OCI-LY7 (cell line): ENCODE results near the gene FAM187B.

Experiments
- EZH2phosphoT487 ChIP-seq: fragments of 200-600 bp; sonication (generic); IDR thresholded peaks from 2 replicates; pipeline ENCODE4 v1.6.1; 2018; ENCODE audit warnings: low read depth, borderline replicate concordance, mild to moderate bottlenecking, mixed run types, antibody characterized with exemption, low read length, moderate library complexity, mixed read lengths
- TF ChIP-seq, protein P1 (sequence below): fragments of 200-600 bp; sonication (generic); conservative IDR thresholded peaks from 2 replicates; pipeline ENCODE4 v1.5.1; 2014; ENCODE audit warnings: mild to moderate bottlenecking, antibody characterized with exemption, low read length, moderate library complexity, mixed read lengths

DNA sequence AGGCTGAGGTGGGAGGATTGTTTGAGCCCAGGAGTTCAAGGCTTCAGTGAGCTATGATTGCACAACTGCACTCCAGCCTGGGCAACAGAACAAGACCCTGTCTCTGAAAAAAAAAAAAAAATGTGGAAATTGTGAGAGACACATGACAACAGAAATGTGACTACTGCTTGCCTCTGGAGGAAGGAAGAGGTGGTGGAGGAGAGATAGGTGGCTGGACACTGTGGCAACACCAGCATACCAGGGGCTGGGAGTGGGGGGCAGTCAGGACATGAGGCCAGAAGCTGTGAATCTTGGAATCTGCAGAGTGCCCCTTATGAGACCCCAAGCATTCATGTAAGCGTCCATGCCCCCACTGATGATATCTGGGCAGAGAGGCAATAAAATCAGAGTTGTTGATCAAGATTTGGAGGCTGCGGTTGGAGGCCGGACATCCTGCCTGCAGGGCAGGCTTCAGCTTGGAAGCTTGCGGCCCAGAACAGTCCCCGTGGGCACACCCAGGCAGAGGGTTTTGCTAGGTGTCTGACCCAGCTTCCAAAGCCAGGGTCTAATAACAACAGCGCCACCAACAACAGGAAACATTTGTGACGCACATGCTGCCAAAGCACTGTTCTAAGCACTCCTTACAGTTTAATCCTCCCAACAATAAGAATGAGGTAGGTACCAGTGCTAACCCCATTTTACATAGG lies 16.9 kb downstream of the FAM187B start:
- TF ChIP-seq, protein P1, sequence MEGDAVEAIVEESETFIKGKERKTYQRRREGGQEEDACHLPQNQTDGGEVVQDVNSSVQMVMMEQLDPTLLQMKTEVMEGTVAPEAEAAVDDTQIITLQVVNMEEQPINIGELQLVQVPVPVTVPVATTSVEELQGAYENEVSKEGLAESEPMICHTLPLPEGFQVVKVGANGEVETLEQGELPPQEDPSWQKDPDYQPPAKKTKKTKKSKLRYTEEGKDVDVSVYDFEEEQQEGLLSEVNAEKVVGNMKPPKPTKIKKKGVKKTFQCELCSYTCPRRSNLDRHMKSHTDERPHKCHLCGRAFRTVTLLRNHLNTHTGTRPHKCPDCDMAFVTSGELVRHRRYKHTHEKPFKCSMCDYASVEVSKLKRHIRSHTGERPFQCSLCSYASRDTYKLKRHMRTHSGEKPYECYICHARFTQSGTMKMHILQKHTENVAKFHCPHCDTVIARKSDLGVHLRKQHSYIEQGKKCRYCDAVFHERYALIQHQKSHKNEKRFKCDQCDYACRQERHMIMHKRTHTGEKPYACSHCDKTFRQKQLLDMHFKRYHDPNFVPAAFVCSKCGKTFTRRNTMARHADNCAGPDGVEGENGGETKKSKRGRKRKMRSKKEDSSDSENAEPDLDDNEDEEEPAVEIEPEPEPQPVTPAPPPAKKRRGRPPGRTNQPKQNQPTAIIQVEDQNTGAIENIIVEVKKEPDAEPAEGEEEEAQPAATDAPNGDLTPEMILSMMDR = peak; percentile 74
- no peak for TF ChIP-seq EZH2phosphoT487
